GM12878 (cell line): ENCODE data around the gene AEBP1. TPM values are rescaled to one million over a fixed set of nuclear protein-coding genes. Genes with fewer than 3 reads are reported as not detected.

ENCODE experiments used
- ATAC-seq: fragments of 200-7000 bp; cut with Tn5 transposase; 3 replicates; pipeline ENCODE4 v1.9.1; 2020; ENCODE audit warnings: mild to moderate bottlenecking, moderate library complexity
- BruUV-seq: library from RNA; stranded (reverse); fragments of 400-500 nt; replicated peaks from 2 replicates; lab custom pipeline; 2021; lab: Mats Ljungman, UMichigan
- CTCF ChIA-PET: fragments of 300-600 bp; sonication (Branson Sonifier 250); formaldehyde crosslinking; extraction: SDS; loops from one replicate; lab custom pipeline; 2021; ENCODE audit warnings: inconsistent platforms; lab: Yijun Ruan, JAX
- POLR2A ChIA-PET: fragments of 350-600 bp; formaldehyde crosslinking; extraction: SDS; loops from one replicate; lab custom pipeline; 2021; ENCODE audit warnings: inconsistent platforms; lab: Charles Lee
- RAD21 ChIA-PET: fragments of 300-600 bp; sonication (Branson Sonifier 250); formaldehyde crosslinking; loops from one replicate; lab custom pipeline; 2023; ENCODE audit warnings: antibody characterized with exemption; ENCODE audit not compliant: unreplicated experiment; lab: Charles Lee
- SMC1A ChIA-PET: fragments of 300-600 bp; sonication (Branson Sonifier 250); formaldehyde crosslinking; loops from one replicate; lab custom pipeline; 2023; ENCODE audit not compliant: unreplicated experiment, uncharacterized antibody; lab: Charles Lee
- DNase-seq: peaks from one replicate; pipeline ENCODE4 v3.0.0-alpha.2; 2011; ENCODE audit warnings: low read depth, low spot score
- FAIRE-seq: peaks from 3 replicates; lab custom pipeline; 2011; peaks lifted over from hg19 to GRCh38; lab: Jason Lieb, UNC
- H2AFZ ChIP-seq: 2 replicates; pipeline ENCODE4 v1.6.0; 2011; ENCODE audit warnings: low read depth, low read length, control low read depth; ENCODE audit not compliant: control insufficient read depth
- H3K27ac ChIP-seq: 2 replicates; pipeline ENCODE4 v1.5.1; 2011; ENCODE audit warnings: control low read depth; ENCODE audit not compliant: control insufficient read depth, insufficient read depth
- H3K27me3 ChIP-seq, 2 experiments: replicated peaks in 1 of 2; 2 replicates each; pipeline versions ENCODE4 v1.6.0 to v1.6.1; 2011; ENCODE audit warnings: low read length in 1 of 2; ENCODE audit not compliant: control insufficient read depth in 2 of 2, insufficient read depth in 2 of 2
- H3K36me3 ChIP-seq, 2 experiments: 2 replicates each; pipeline ENCODE4 v1.5.1; 2011; ENCODE audit warnings: low read length in 1 of 2; ENCODE audit not compliant: control insufficient read depth in 2 of 2, insufficient read depth in 2 of 2
- H3K4me1 ChIP-seq: 2 replicates; pipeline ENCODE4 v1.6.1; 2011; ENCODE audit warnings: mild to moderate bottlenecking, low read length, moderate library complexity, mixed read lengths; ENCODE audit not compliant: control insufficient read depth, insufficient read depth
- H3K4me2 ChIP-seq: 2 replicates; pipeline ENCODE4 v1.6.0; 2011; ENCODE audit warnings: control low read depth; ENCODE audit not compliant: control insufficient read depth, insufficient read depth
- H3K4me3 ChIP-seq: fragments of 200-600 bp; sonication (generic); 2 replicates; pipeline ENCODE4 v1.5.1; 2016
- H3K79me2 ChIP-seq: 2 replicates; pipeline ENCODE4 v1.6.0; 2011; ENCODE audit warnings: low read length; ENCODE audit not compliant: control insufficient read depth, insufficient read depth
- H3K9ac ChIP-seq: 2 replicates; pipeline ENCODE4 v1.8.0; 2011; ENCODE audit warnings: low read length, control low read depth, mixed read lengths; ENCODE audit not compliant: control insufficient read depth, insufficient read depth
- H3K9me3 ChIP-seq: replicated peaks from 3 replicates; pipeline ENCODE4 v1.5.1; 2011; ENCODE audit warnings: mild to moderate bottlenecking, low read length; ENCODE audit not compliant: control insufficient read depth, insufficient read depth
- H4K20me1 ChIP-seq: 2 replicates; pipeline ENCODE4 v1.6.0; 2011; ENCODE audit not compliant: control insufficient read depth, insufficient read depth
- EZH2 ChIP-seq: IDR thresholded peaks from 2 replicates; pipeline ENCODE4 v1.6.1; 2012; ENCODE audit warnings: low read depth, mild to moderate bottlenecking, control low read depth, inconsistent platforms, low read length, borderline replicate concordance; ENCODE audit not compliant: control insufficient read depth
- GABPA ChIP-seq: IDR thresholded peaks from 2 replicates; pipeline ENCODE4 v1.6.1; 2014; ENCODE audit warnings: antibody characterized with exemption, low read depth, mild to moderate bottlenecking, inconsistent platforms
- NBN ChIP-seq: fragments of 450-650 bp; IDR thresholded peaks from 2 replicates; pipeline ENCODE4 v1.6.1; 2016
- POLR2AphosphoS2 ChIP-seq: IDR thresholded peaks from 2 replicates; pipeline ENCODE4 v1.6.1; 2011; ENCODE audit warnings: low read depth, mild to moderate bottlenecking, low read length, improper control_type of control experiment, moderate library complexity
- RFX5 ChIP-seq: IDR thresholded peaks from 2 replicates; pipeline ENCODE4 v1.6.1; 2011; ENCODE audit warnings: low read depth, low read length, improper control_type of control experiment
- SMAD1 ChIP-seq: fragments of 450-650 bp; IDR thresholded peaks from 2 replicates; pipeline ENCODE4 v1.6.1; 2018; ENCODE audit warnings: mild to moderate bottlenecking, low read depth; ENCODE audit not compliant: partially characterized antibody
- TAF1 ChIP-seq: IDR thresholded peaks from 2 replicates; pipeline ENCODE4 v1.6.1; 2011; ENCODE audit warnings: mild to moderate bottlenecking, low read depth, low read length, borderline replicate concordance
- WGBS: methylation state at CpG from one replicate; pipeline ENCODE4 v1.1.6; 2016; ENCODE audit warnings: low lambda C conversion rate; ENCODE audit not compliant: insufficient replicate concordance, insufficient coverage; ENCODE audit errors: missing lambda C conversion rate; 5-methylcytosine and 5-hydroxymethylcytosine counted together
- in situ Hi-C: fragments of 300-500 bp; cut with MboI; formaldehyde crosslinking; loops from 9 replicates; pipeline ENCODE4 v1.14.3; 2018; ENCODE audit warnings: mixed read lengths
- intact Hi-C: fragments of 100-400 bp; cut with micrococcal nuclease; formaldehyde crosslinking; loops from one replicate; pipeline ENCODE4 v1.14.2; 2022; ENCODE audit not compliant: unreplicated experiment
- polyA plus RNA-seq, 11 experiments: library from polyadenylated mRNA; depleted of rRNA in 4 of 11; unstranded in 6 of 11; stranded (reverse) in 5 of 11; fragments of >200 nt; fragmentation: Nextera tagmentation in 4 of 11; fragmentation: Illumina TruSeq in 1 of 11; extraction: Ambion mirVana in 4 of 11; extraction: Trizol in 1 of 11; gene quantifications; 1 replicate in 1 of 11; 2 replicates in 10 of 11; pipeline versions ENCODE4 v1.2.1 to v1.2.3, GENCODE V29; 2011 to 2016; ENCODE audit warnings: inconsistent platforms in 2 of 11, missing spikeins in 2 of 11, low read depth in 1 of 11
- total RNA-seq, 4 experiments: library from RNA; depleted of rRNA in 3 of 4; stranded (reverse); fragments of >200 nt in 3 of 4; fragmentation: Illumina TruSeq in 1 of 4; extraction: Trizol in 1 of 4; gene quantifications; 2 replicates each; pipeline versions ENCODE4 v1.2.1 to v1.2.3, GENCODE V29; 2013 to 2021
- TF ChIP-seq, protein P1 (sequence below): fragments of 450-650 bp; IDR thresholded peaks from 2 replicates; pipeline ENCODE4 v1.6.1; 2016; ENCODE audit warnings: mild to moderate bottlenecking
- TF ChIP-seq, protein P2 (sequence below): fragments of 450-650 bp; IDR thresholded peaks from 2 replicates; pipeline ENCODE4 v1.6.1; 2017; ENCODE audit warnings: mild to moderate bottlenecking, low read depth, inconsistent platforms; ENCODE audit not compliant: poor library complexity, severe bottlenecking
- TF ChIP-seq, protein P3 (sequence below): IDR thresholded peaks from 2 replicates; pipeline ENCODE4 v1.6.1; 2012; ENCODE audit warnings: low read depth, low read length, improper control_type of control experiment
- TF ChIP-seq, protein P4 (sequence below): fragments of 450-650 bp; IDR thresholded peaks from 2 replicates; pipeline ENCODE4 v1.6.1; 2016; ENCODE audit warnings: mild to moderate bottlenecking, moderate library complexity, borderline replicate concordance
- TF ChIP-seq, protein P5 (sequence below): fragments of 450-650 bp; formaldehyde crosslinking; IDR thresholded peaks from 2 replicates; pipeline ENCODE4 v1.4.0; 2020; ENCODE audit warnings: mild to moderate bottlenecking, moderate library complexity

AEBP1 gene
- total and polyA plus RNA-seq, 10 of the 15 experiments (the other 5 are each of a cell fraction or from before 2014, with no cell fraction given) = 0.06 to 0.23 (median 0.11) TPM; not detected in 5

DNA sequence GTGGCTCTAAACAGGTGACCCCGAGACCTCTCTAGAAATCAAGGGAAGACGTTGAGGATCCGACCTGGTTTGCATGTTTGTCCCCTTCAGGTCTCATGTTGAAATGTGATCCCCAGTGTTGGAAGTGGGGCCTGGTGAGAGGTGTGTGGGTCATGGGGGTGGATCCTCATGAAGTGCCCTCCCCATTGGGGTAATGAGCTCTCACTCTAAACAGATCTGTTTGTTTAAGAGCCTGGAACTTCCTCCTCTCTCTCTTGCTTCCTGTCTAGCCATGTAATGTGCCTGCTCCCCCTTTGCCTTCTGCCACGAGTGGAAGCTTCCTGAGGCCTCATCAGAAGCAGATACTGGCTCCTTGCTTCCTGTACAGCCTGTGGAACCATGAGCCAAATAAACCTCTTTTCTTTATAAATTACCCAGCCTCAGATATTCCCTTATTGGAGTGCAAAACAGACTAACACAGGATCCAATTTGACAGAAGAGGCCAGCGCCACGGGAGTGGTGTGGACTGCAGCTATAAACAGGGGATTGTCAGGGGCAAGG lies 11.0 kb upstream of the AEBP1 start:
- Histone ChIP-seq H2AFZ (no peak overlapping the region), H3K27ac (no peak overlapping the region), H4K20me1 (no peaks in the 10 kb centered on the region), H3K4me3 (no peak overlapping the region), H3K9ac (no peak overlapping the region), H3K9me3 (no peaks in the 10 kb centered on the region), H3K36me3 (no peaks in the 10 kb centered on the region), H3K27me3 (no peaks in the 10 kb centered on the region), H3K4me2 (no peak overlapping the region), H3K79me2 (no peaks in the 10 kb centered on the region), H3K4me1 (peaks cover 14% of the 10 kb centered on the region)
- in situ Hi-C loops (no loop called here), intact Hi-C loops (no loop called here)
- ChIA-PET SMC1A (no interaction called here), CTCF (no interaction called here), RAD21 (no interaction called here), POLR2A (interaction anchor here (0.7 to 1.1 kb wide), 2 partner anchors 8 to 12 kb away, joined by 6 to 8 read pairs; no protein-coding TSS in a partner anchor)
- ATAC-seq = no peak
- FAIRE-seq = no peak
- no TSS peak for BruUV-seq
- 46% methylated on average over 6 of the region's 6 CpGs for WGBS
- DNase-seq = no peak
- TF ChIP-seq SMAD1 (no peak), GABPA (no peak), TAF1 (no peak), RFX5 (no peak), NBN (no peak), POLR2AphosphoS2 (no peak), EZH2 (no peak)
- TF ChIP-seq, protein P1, sequence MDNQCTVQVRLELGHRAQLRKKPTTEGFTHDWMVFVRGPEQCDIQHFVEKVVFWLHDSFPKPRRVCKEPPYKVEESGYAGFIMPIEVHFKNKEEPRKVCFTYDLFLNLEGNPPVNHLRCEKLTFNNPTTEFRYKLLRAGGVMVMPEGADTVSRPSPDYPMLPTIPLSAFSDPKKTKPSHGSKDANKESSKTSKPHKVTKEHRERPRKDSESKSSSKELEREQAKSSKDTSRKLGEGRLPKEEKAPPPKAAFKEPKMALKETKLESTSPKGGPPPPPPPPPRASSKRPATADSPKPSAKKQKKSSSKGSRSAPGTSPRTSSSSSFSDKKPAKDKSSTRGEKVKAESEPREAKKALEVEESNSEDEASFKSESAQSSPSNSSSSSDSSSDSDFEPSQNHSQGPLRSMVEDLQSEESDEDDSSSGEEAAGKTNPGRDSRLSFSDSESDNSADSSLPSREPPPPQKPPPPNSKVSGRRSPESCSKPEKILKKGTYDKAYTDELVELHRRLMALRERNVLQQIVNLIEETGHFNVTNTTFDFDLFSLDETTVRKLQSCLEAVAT = no peak
- TF ChIP-seq, protein P2, sequence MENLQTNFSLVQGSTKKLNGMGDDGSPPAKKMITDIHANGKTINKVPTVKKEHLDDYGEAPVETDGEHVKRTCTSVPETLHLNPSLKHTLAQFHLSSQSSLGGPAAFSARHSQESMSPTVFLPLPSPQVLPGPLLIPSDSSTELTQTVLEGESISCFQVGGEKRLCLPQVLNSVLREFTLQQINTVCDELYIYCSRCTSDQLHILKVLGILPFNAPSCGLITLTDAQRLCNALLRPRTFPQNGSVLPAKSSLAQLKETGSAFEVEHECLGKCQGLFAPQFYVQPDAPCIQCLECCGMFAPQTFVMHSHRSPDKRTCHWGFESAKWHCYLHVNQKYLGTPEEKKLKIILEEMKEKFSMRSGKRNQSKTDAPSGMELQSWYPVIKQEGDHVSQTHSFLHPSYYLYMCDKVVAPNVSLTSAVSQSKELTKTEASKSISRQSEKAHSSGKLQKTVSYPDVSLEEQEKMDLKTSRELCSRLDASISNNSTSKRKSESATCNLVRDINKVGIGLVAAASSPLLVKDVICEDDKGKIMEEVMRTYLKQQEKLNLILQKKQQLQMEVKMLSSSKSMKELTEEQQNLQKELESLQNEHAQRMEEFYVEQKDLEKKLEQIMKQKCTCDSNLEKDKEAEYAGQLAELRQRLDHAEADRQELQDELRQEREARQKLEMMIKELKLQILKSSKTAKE = no peak
- TF ChIP-seq, protein P3, sequence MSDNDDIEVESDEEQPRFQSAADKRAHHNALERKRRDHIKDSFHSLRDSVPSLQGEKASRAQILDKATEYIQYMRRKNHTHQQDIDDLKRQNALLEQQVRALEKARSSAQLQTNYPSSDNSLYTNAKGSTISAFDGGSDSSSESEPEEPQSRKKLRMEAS = no peak
- TF ChIP-seq, protein P4, sequence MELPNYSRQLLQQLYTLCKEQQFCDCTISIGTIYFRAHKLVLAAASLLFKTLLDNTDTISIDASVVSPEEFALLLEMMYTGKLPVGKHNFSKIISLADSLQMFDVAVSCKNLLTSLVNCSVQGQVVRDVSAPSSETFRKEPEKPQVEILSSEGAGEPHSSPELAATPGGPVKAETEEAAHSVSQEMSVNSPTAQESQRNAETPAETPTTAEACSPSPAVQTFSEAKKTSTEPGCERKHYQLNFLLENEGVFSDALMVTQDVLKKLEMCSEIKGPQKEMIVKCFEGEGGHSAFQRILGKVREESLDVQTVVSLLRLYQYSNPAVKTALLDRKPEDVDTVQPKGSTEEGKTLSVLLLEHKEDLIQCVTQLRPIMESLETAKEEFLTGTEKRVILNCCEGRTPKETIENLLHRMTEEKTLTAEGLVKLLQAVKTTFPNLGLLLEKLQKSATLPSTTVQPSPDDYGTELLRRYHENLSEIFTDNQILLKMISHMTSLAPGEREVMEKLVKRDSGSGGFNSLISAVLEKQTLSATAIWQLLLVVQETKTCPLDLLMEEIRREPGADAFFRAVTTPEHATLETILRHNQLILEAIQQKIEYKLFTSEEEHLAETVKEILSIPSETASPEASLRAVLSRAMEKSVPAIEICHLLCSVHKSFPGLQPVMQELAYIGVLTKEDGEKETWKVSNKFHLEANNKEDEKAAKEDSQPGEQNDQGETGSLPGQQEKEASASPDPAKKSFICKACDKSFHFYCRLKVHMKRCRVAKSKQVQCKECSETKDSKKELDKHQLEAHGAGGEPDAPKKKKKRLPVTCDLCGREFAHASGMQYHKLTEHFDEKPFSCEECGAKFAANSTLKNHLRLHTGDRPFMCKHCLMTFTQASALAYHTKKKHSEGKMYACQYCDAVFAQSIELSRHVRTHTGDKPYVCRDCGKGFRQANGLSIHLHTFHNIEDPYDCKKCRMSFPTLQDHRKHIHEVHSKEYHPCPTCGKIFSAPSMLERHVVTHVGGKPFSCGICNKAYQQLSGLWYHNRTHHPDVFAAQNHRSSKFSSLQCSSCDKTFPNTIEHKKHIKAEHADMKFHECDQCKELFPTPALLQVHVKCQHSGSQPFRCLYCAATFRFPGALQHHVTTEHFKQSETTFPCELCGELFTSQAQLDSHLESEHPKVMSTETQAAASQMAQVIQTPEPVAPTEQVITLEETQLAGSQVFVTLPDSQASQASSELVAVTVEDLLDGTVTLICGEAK = no peak
- TF ChIP-seq, protein P5, sequence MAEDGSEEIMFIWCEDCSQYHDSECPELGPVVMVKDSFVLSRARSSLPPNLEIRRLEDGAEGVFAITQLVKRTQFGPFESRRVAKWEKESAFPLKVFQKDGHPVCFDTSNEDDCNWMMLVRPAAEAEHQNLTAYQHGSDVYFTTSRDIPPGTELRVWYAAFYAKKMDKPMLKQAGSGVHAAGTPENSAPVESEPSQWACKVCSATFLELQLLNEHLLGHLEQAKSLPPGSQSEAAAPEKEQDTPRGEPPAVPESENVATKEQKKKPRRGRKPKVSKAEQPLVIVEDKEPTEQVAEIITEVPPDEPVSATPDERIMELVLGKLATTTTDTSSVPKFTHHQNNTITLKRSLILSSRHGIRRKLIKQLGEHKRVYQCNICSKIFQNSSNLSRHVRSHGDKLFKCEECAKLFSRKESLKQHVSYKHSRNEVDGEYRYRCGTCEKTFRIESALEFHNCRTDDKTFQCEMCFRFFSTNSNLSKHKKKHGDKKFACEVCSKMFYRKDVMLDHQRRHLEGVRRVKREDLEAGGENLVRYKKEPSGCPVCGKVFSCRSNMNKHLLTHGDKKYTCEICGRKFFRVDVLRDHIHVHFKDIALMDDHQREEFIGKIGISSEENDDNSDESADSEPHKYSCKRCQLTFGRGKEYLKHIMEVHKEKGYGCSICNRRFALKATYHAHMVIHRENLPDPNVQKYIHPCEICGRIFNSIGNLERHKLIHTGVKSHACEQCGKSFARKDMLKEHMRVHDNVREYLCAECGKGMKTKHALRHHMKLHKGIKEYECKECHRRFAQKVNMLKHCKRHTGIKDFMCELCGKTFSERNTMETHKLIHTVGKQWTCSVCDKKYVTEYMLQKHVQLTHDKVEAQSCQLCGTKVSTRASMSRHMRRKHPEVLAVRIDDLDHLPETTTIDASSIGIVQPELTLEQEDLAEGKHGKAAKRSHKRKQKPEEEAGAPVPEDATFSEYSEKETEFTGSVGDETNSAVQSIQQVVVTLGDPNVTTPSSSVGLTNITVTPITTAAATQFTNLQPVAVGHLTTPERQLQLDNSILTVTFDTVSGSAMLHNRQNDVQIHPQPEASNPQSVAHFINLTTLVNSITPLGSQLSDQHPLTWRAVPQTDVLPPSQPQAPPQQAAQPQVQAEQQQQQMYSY = no peak
